KOPT-K1 (cell line): ENCODE measurements around the gene GPR61.

ENCODE experiments used
- H3K27ac ChIP-seq: fragments of 200-600 bp; sonication (generic); 2 replicates; pipeline ENCODE4 v1.5.1; 2016; ENCODE audit warnings: antibody characterized with exemption, mild to moderate bottlenecking, low read depth, low read length; ENCODE audit not compliant: poor library complexity, severe bottlenecking
- H3K36me3 ChIP-seq: fragments of 200-600 bp; sonication (generic); 2 replicates; pipeline ENCODE4 v1.5.1; 2017; ENCODE audit warnings: antibody characterized with exemption, mild to moderate bottlenecking, low read length, moderate library complexity; ENCODE audit not compliant: insufficient read depth
- H3K9me3 ChIP-seq: fragments of 200-600 bp; sonication (generic); 2 replicates; pipeline ENCODE4 v1.5.1; 2017; ENCODE audit warnings: antibody characterized with exemption, low read length, mild to moderate bottlenecking; ENCODE audit not compliant: insufficient read depth, poor library complexity, severe bottlenecking

The GPR61 gene

GRCh38 chr1:109523706-109524105 lies 16.0 kb upstream of the GPR61 start:
- Histone ChIP-seq H3K27ac (no peak overlapping the region), H3K9me3 (no peaks in the 10 kb centered on the region), H3K36me3 (no peaks in the 10 kb centered on the region)

- no peaks in the 10 kb centered on the region for H3K36me3 ChIP-seq
- no peaks in the 10 kb centered on the region for H3K9me3 ChIP-seq
- H3K27ac ChIP-seq, result no peak overlapping the region
These were observed 12.4 kb upstream of the GPR61 start for GRCh38 chr1:109527098-109527811.

GRCh38 chr1:109527846-109528695 lies 11.6 kb upstream of the GPR61 start:
- H3K36me3 ChIP-seq, result no peaks in the 10 kb centered on the region

GRCh38 chr1:109528712-109529111 lies 11.0 kb upstream of the GPR61 start:
- no peaks in the 10 kb centered on the region for H3K9me3 ChIP-seq
- no peak overlapping the region for H3K27ac ChIP-seq
- H3K36me3 ChIP-seq, result no peaks in the 10 kb centered on the region

More at GRCh38 chr1:109527846-109528695, 11.6 kb upstream of the GPR61 start:
- H3K27ac ChIP-seq, result no peak overlapping the region
- H3K9me3 ChIP-seq, result no peaks in the 10 kb centered on the region

GRCh38 chr1:109529881-109530456 lies 9.7 kb upstream of the GPR61 start:
- peak overlapping the region; percentile 7 for H3K27ac ChIP-seq
- no peaks in the 10 kb centered on the region for H3K36me3 ChIP-seq
- H3K9me3 ChIP-seq, result no peaks in the 10 kb centered on the region

GRCh38 chr1:109530457-109531087 lies 9.1 kb upstream of the GPR61 start:
- Histone ChIP-seq H3K36me3 (no peaks in the 10 kb centered on the region), H3K27ac (peak overlapping the region; percentile 30), H3K9me3 (no peaks in the 10 kb centered on the region)

- H3K36me3 ChIP-seq, result no peaks in the 10 kb centered on the region
- peak overlapping the region; percentile 30 for H3K27ac ChIP-seq
- H3K9me3 ChIP-seq, result no peaks in the 10 kb centered on the region
These were observed 8.3 kb upstream of the GPR61 start for GRCh38 chr1:109531380-109531779.

GRCh38 chr1:109531826-109532364 lies 7.8 kb upstream of the GPR61 start:
- H3K27ac ChIP-seq, result peak overlapping the region; percentile 45
- H3K36me3 ChIP-seq, result no peaks in the 10 kb centered on the region
- no peaks in the 10 kb centered on the region for H3K9me3 ChIP-seq

GRCh38 chr1:109532365-109533136 lies 7.1 kb upstream of the GPR61 start:
- peak overlapping the region; percentile 45 for H3K27ac ChIP-seq
- H3K36me3 ChIP-seq, result no peaks in the 10 kb centered on the region
- no peaks in the 10 kb centered on the region for H3K9me3 ChIP-seq

- Histone ChIP-seq H3K27ac (no peak overlapping the region), H3K9me3 (no peaks in the 10 kb centered on the region), H3K36me3 (no peaks in the 10 kb centered on the region)
These were observed 5.3 kb upstream of the GPR61 start for GRCh38 chr1:109534307-109534858.

GRCh38 chr1:109535481-109535880 lies 4.2 kb upstream of the GPR61 start:
- H3K27ac ChIP-seq, result no peak overlapping the region
- no peaks in the 10 kb centered on the region for H3K36me3 ChIP-seq
- no peaks in the 10 kb centered on the region for H3K9me3 ChIP-seq

GRCh38 chr1:109535971-109536491 lies 3.6 kb upstream of the GPR61 start:
- H3K36me3 ChIP-seq, result no peaks in the 10 kb centered on the region
- H3K27ac ChIP-seq, result no peak overlapping the region
- H3K9me3 ChIP-seq, result no peaks in the 10 kb centered on the region

GRCh38 chr1:109537450-109538178 lies 2.1 kb upstream of the GPR61 start:
- H3K9me3 ChIP-seq, result no peaks in the 10 kb centered on the region
- H3K27ac ChIP-seq, result no peak overlapping the region

More at GRCh38 chr1:109537450-109538178, 2.1 kb upstream of the GPR61 start:
- no peaks in the 10 kb centered on the region for H3K36me3 ChIP-seq
